Measurements from ENCODE around the gene STAB2. TPM values are rescaled to one million over a fixed set of nuclear protein-coding genes. Genes with fewer than 3 reads are reported as not detected.

The STAB2 gene
- total and polyA plus RNA-seq, 2 of the 4 experiments (the other 2 are of a cell fraction): not detected

DNA sequence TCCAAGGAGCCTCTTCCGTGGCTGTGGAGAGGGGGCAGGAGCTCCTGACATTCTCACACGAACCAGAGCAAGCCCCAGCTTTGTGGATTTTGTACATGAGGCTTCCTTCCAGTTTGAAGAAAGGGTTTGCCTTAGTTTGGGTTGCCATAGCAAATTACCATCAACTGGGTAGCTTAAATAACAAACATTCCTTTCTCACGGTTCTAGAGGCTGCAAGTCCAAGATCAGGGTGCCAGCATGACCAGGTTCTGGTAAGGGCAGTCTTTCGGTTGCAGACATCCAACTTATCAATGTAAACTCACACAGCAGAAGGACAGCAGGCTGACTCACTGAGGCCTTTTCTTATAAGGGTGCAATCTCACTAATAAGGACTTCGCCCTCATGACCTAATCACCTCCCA lies 25.9 kb upstream of the STAB2 start:
- 80% methylated on average over 1 of the region's 5 CpGs; no CpG with 5 or more reads in 1 of the 2 experiments for WGBS, 2 experiments (ENCODE audit: extremely low coverage in 2 of 2, insufficient read length in 1 of 2)
- in situ Hi-C loops (cut with MboI; ENCODE audit: low sequenced_read_pairs): loop anchor here (10.0 kb wide), 1 partner anchor 304 kb away; no protein-coding TSS in a partner anchor
- H4K8ac ChIP-seq (ENCODE audit: low read depth in 2 of 2, low read length in 2 of 2): no peak overlapping the region
- no peak overlapping the region for H3K9ac ChIP-seq (ENCODE audit: low read depth, low read length)
- no peaks in the 10 kb centered on the region for H3K79me1 ChIP-seq (ENCODE audit: low read depth in 1 of 2, low read length in 2 of 2)
- POLR2A ChIA-PET (ENCODE audit: unreplicated experiment): no interaction called here
- no peak overlapping the region for H2BK5ac ChIP-seq (ENCODE audit: low read depth, low read length, poor library complexity, severe bottlenecking)
- H3K27ac ChIP-seq (ENCODE audit: insufficient read depth, low read length): no peak overlapping the region
- H3K9me1 ChIP-seq (ENCODE audit: insufficient read depth, low read length): no peaks in the 10 kb centered on the region
- H2AFZ ChIP-seq (replicated peaks; ENCODE audit: low read length, poor library complexity): no peak overlapping the region
- no peaks in the 10 kb centered on the region for H4K20me1 ChIP-seq (ENCODE audit: insufficient read depth, low read length)
- ATAC-seq (ENCODE audit: low read depth) (no peak), DNase-seq (no peak)
- H2AK9ac ChIP-seq (replicated peaks; ENCODE audit: low read depth, low read length, poor library complexity): no peak overlapping the region
- no peak overlapping the region for H2BK20ac ChIP-seq (ENCODE audit: low read depth, low read length)
- H3K18ac ChIP-seq (ENCODE audit: low read depth, low read length): no peak overlapping the region
- CTCF ChIA-PET: no interaction called here
- H3K4me3 ChIP-seq (ENCODE audit: insufficient read depth, low read depth, low read length): no peak overlapping the region
- H3K27me3 ChIP-seq (ENCODE audit: control insufficient read depth, insufficient read depth, low read length): peaks cover 5% of the 10 kb centered on the region
- TF ChIP-seq RAD21 (IDR thresholded peaks at IDR 0.05; ENCODE audit: low read length): no peak
- no peak for TF ChIP-seq POLR2A (IDR thresholded peaks at IDR 0.05; ENCODE audit: low read depth, low read length)
- no peak for TF ChIP-seq RFX5 (IDR thresholded peaks at IDR 0.05; ENCODE audit: low read depth, low read length)
- TF ChIP-seq USF2 (IDR thresholded peaks at IDR 0.05; ENCODE audit: low read depth, low read length): no peak
- no peak for TF ChIP-seq CHD1 (IDR thresholded peaks at IDR 0.05; ENCODE audit: low read depth, low read length)
- no peak for TF ChIP-seq RCOR1 (IDR thresholded peaks at IDR 0.05; ENCODE audit: insufficient replicate concordance, low read length)
- TF ChIP-seq ELK1 (IDR thresholded peaks at IDR 0.05; ENCODE audit: borderline replicate concordance, low read depth, low read length): no peak
- no peak for TF ChIP-seq FOS (IDR thresholded peaks at IDR 0.05; ENCODE audit: low read depth, low read length)
- TF ChIP-seq MAZ (IDR thresholded peaks at IDR 0.05; ENCODE audit: borderline replicate concordance, low read depth, low read length): no peak
- TF ChIP-seq BHLHE40 (IDR thresholded peaks at IDR 0.05; ENCODE audit: low read depth, low read length): no peak
- TF ChIP-seq MXI1 (IDR thresholded peaks at IDR 0.05; ENCODE audit: borderline replicate concordance, low read depth, low read length): no peak
- TF ChIP-seq CTCF (conservative IDR thresholded peaks at IDR 0.05; ENCODE audit: low read depth, low read length): no peak
- TF ChIP-seq MAFK (IDR thresholded peaks at IDR 0.05; ENCODE audit: low read depth, low read length): no peak
- TF ChIP-seq SMC3 (IDR thresholded peaks at IDR 0.05; ENCODE audit: low read depth, low read length): no peak
- TF ChIP-seq CEBPB (IDR thresholded peaks at IDR 0.05; ENCODE audit: low read depth, low read length): no peak
- no peak for TF ChIP-seq NFE2L2 (IDR thresholded peaks at IDR 0.05; ENCODE audit: low read depth, low read length)
- no peak overlapping the region for H2BK15ac ChIP-seq (ENCODE audit: low read depth, low read length)
- dilution Hi-C loops (cut with HindIII; ENCODE audit: low sequenced_read_pairs, unreplicated experiment): no loop called here
- no peak overlapping the region for H2BK120ac ChIP-seq (ENCODE audit: low read depth, low read length)
- no peaks in the 10 kb centered on the region for H3K36me3 ChIP-seq (ENCODE audit: control insufficient read depth, insufficient read depth, low read length)
- H3K23ac ChIP-seq (ENCODE audit: low read depth, low read length): no peak overlapping the region
- intact Hi-C loops (cut with micrococcal nuclease): no loop called here
- no peak overlapping the region for H3K56ac ChIP-seq (ENCODE audit: extremely low read depth, insufficient read depth, low read length)
- no peak overlapping the region for H4K91ac ChIP-seq (ENCODE audit: insufficient read depth, low read depth, low read length)
- no peak overlapping the region for H3K4ac ChIP-seq (ENCODE audit: low read depth, low read length)
- H4K5ac ChIP-seq (ENCODE audit: low read depth, low read length): no peak overlapping the region
- H3K4me1 ChIP-seq (ENCODE audit: control insufficient read depth, insufficient read depth, low read length): peaks cover 4% of the 10 kb centered on the region
- no peak overlapping the region for H3K4me2 ChIP-seq (ENCODE audit: low read depth, low read length)
- no peak overlapping the region for H3K14ac ChIP-seq (replicated peaks; ENCODE audit: low read depth, low read length)
- H3K9me3 ChIP-seq (ENCODE audit: control insufficient read depth, insufficient read depth, low read length): peaks cover 7% of the 10 kb centered on the region
- 0 out of 2 replicates have a peak overlapping the region, but pooled peaks have one; percentile 1 for H2AK5ac ChIP-seq (ENCODE audit: low read depth, low read length)
- no TSS peak for BruUV-seq (replicated peaks)
